ENCODE results near the gene EIF4A2. TPM values are rescaled to one million over a fixed set of nuclear protein-coding genes. Genes with fewer than 3 reads are reported as not detected.

EIF4A2 gene
- total RNA-seq, 1 experiment from 2014 or later, result 398 TPM

- H3K4me1 ChIP-seq (ENCODE audit: control insufficient read depth in 1 of 2, insufficient read depth in 2 of 2, low read length in 2 of 2), result peaks cover 9 to 15% of the 10 kb centered on the region in 2 experiments
- ChIA-PET POLR2A (interaction anchor here (1.0 kb wide), 1 partner anchor 29 kb away, joined by 4 read pairs; no protein-coding TSS in a partner anchor), CTCF (interaction anchor here (0.9 to 1.7 kb wide), 3 partner anchors 9 to 230 kb away, joined by 3 to 6 read pairs (median 4); no protein-coding TSS in a partner anchor), RAD21 (ENCODE audit: low non-redundant PET in 1 of 2, low total read pairs in 2 of 2, uncharacterized antibody in 2 of 2, unreplicated experiment in 2 of 2) (no interaction called here)
- H3K4me3 ChIP-seq (replicated peaks in 1 of 2; ENCODE audit: low read depth in 1 of 2, low read length in 2 of 2), result no peak overlapping the region
- H3K9me2 ChIP-seq (ENCODE audit: insufficient read depth), result no peaks in the 10 kb centered on the region
- H3K79me2 ChIP-seq (ENCODE audit: insufficient read depth, low read length), result no peaks in the 10 kb centered on the region
- ATAC-seq (no peak), DNase-seq (ENCODE audit: low read depth, low spot score) (no peak)
- H3K9me3 ChIP-seq (ENCODE audit: control insufficient read depth in 1 of 2, insufficient read depth in 1 of 2, low read depth in 1 of 2, low read length in 2 of 2), result no peaks in the 10 kb centered on the region
- H3K9ac ChIP-seq (ENCODE audit: low read length), result no peak overlapping the region
- H3K27ac ChIP-seq (ENCODE audit: low read depth, low read length), result no peak overlapping the region
- BruUV-seq (replicated peaks), result no TSS peak
- H3K4me2 ChIP-seq (ENCODE audit: low read length), result no peak overlapping the region
- no peak for TF ChIP-seq CBX3 (IDR thresholded peaks at IDR 0.05; ENCODE audit: low read depth)
- no peak for TF ChIP-seq SRF (IDR thresholded peaks at IDR 0.05; ENCODE audit: low read depth)
- no peak for TF ChIP-seq TCF7L2 (IDR thresholded peaks at IDR 0.05; ENCODE audit: borderline replicate concordance, extremely low read depth, insufficient read depth, insufficient read length)
- H3K36me3 ChIP-seq (ENCODE audit: control insufficient read depth in 1 of 2, insufficient read depth in 2 of 2, low read length in 2 of 2), result no peaks in the 10 kb centered on the region
- no peaks in the 10 kb centered on the region for H3K27me3 ChIP-seq (ENCODE audit: insufficient read depth, low read length)
- intact Hi-C loops (cut with micrococcal nuclease), result no loop called here
- H2AFZ ChIP-seq (ENCODE audit: low read depth, low read length, poor library complexity, severe bottlenecking), result no peak overlapping the region
- H4K20me1 ChIP-seq (ENCODE audit: insufficient read depth), result no peaks in the 10 kb centered on the region
These were observed 35.6 kb downstream of the EIF4A2 start for GRCh38 chr3:186818956-186819355.

- Histone ChIP-seq H3K27me3 (ENCODE audit: insufficient read depth, low read length) (no peaks in the 10 kb centered on the region), H3K79me2 (ENCODE audit: insufficient read depth, low read length) (no peaks in the 10 kb centered on the region; the same call in 1 of the 2 replicates), H3K27ac (ENCODE audit: low read depth, low read length) (no peak overlapping the region), H3K9ac (ENCODE audit: low read length) (no peak overlapping the region), H3K4me3 (replicated peaks in 1 of 2; ENCODE audit: low read depth in 1 of 2, low read length in 2 of 2) (no peak overlapping the region), H2AFZ (ENCODE audit: low read depth, low read length, poor library complexity, severe bottlenecking) (no peak overlapping the region), H4K20me1 (ENCODE audit: insufficient read depth) (no peaks in the 10 kb centered on the region), H3K4me2 (ENCODE audit: low read length) (no peak overlapping the region), H3K9me2 (ENCODE audit: insufficient read depth) (no peaks in the 10 kb centered on the region), H3K36me3 (ENCODE audit: control insufficient read depth in 1 of 2, insufficient read depth in 2 of 2, low read length in 2 of 2) (no peaks in the 10 kb centered on the region), H3K4me1 (ENCODE audit: control insufficient read depth in 1 of 2, insufficient read depth in 2 of 2, low read length in 2 of 2) (peaks cover 4 to 9% of the 10 kb centered on the region in 2 experiments; a peak in 2 of 4 replicates), H3K9me3 (ENCODE audit: control insufficient read depth in 1 of 2, insufficient read depth in 1 of 2, low read depth in 1 of 2, low read length in 2 of 2) (no peaks in the 10 kb centered on the region)
- CTCF ChIA-PET, result interaction anchor here (0.7 to 4.2 kb wide), 15 partner anchors 12 to 832 kb away, joined by 3 to 64 read pairs (median 4); partner anchors contain the start of genes AHSG and DNAJB11
- intact Hi-C loops (cut with micrococcal nuclease), result loop anchor here (1.0 to 10.0 kb wide), 4 partner anchors 207 to 837 kb away; no protein-coding TSS in a partner anchor
- RAD21 ChIA-PET (ENCODE audit: low non-redundant PET in 1 of 2, low total read pairs in 2 of 2, uncharacterized antibody in 2 of 2, unreplicated experiment in 2 of 2), result interaction anchor here (0.7 to 1.5 kb wide), 4 partner anchors 204 to 251 kb away, joined by 3 to 4 read pairs (median 3); partner anchors contain the start of gene DNAJB11 (in 1 of the 2)
- no TSS peak for BruUV-seq (replicated peaks)
- TF ChIP-seq CTCF (IDR thresholded peaks at IDR 0.05 in 2 of 3, conservative IDR thresholded peaks at IDR 0.05 in 1 of 3; ENCODE audit: borderline replicate concordance in 1 of 3, insufficient read depth in 1 of 3, low read depth in 2 of 3, low read length in 2 of 3) (peak; percentile 63 to 86 (median 76)), SP1 (IDR thresholded peaks at IDR 0.05; ENCODE audit: low read depth) (no peak), JUND (IDR thresholded peaks at IDR 0.05) (no peak), RAD21 (IDR thresholded peaks at IDR 0.05; ENCODE audit: low read depth) (peak; percentile 89), EZH2 (IDR thresholded peaks at IDR 0.05) (no peak)
- DNase-seq (ENCODE audit: low read depth, low spot score) (peak; percentile 36), ATAC-seq (peak; percentile 41)
- POLR2A ChIA-PET, result interaction anchor here (1.0 to 1.5 kb wide), 3 partner anchors 13 to 207 kb away, joined by 3 to 4 read pairs (median 3); no protein-coding TSS in a partner anchor
These were observed 38.3 kb downstream of the EIF4A2 start for GRCh38 chr3:186821429-186822387.
